ENCODE measurements around the gene NT5C3A.

DNA sequence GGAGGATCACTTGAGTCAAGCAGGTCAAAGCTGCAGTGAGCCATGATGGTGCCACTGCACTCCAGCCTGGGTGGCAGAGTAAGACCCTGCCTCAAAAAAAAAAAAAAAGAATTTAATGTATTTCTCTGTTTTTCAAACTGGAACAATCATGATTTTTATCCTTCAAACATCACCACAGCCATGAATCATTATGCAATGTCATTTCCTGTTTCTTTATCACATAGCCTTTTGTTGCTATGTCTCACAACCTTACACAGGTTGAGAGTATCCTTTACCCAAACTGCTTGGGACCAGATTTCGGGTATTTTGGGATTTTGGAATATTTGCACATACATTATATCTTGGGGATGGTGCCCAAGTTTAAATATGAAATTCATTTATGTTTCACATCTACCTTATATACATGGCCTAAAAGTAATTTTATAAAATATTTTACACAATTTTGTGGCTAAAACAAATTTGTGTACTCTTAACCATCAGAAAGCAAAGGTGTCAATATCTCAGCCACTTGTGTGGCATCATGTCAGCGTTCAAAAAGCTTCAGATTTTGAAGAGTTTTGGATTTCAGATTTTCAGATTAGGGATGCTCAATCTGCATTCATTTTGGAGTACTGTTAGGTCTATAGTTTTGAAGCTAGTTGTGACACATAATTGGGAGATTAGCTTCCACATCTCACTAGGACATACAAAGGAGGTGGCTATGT, 8.2 kb downstream of the NT5C3A start:
- TF ChIP-seq HDAC6 (IDR thresholded peaks at IDR 0.05; ENCODE audit: low read depth, low read length), result no peak
- TF ChIP-seq NR3C1 (CRISPR knock-in tag; IDR thresholded peaks at IDR 0.05), result no peak
- TF ChIP-seq MTF1 (CRISPR knock-in tag; IDR thresholded peaks at IDR 0.05), result no peak
- no peak for TF ChIP-seq SNRNP70 (IDR thresholded peaks at IDR 0.05; ENCODE audit: low read depth, low read length)
- no peak for TF ChIP-seq RFX5 (IDR thresholded peaks at IDR 0.05; ENCODE audit: low read depth, low read length)
- no peak for TF ChIP-seq MYC (CRISPR knock-in tag; IDR thresholded peaks at IDR 0.05; ENCODE audit: borderline replicate concordance)
- TF ChIP-seq SIN3A (IDR thresholded peaks at IDR 0.05; ENCODE audit: borderline replicate concordance, low read depth, low read length), result no peak
- no peak for TF ChIP-seq NFE2 (CRISPR knock-in tag; IDR thresholded peaks at IDR 0.05)
- TF ChIP-seq ATF3 (CRISPR knock-in tag; IDR thresholded peaks at IDR 0.05), result no peak
- no peak for TF ChIP-seq CTCF (CRISPR knock-in tag; IDR thresholded peaks at IDR 0.05)

Data from HepG2 (cell line).